Parathyroid adenoma (tissue), 2 donors: ENCODE data around the gene MYO18B.

Experiments used
- H2AFZ ChIP-seq: fragments of 300-600 bp; sonication (generic); one replicate; pipeline ENCODE4 v1.7.0; 2017; ENCODE audit warnings: antibody characterized with exemption, mild to moderate bottlenecking
- H3K27ac ChIP-seq: fragments of 300-600 bp; sonication (generic); one replicate; pipeline ENCODE4 v1.7.0; 2017
- H3K27me3 ChIP-seq: fragments of 300-600 bp; sonication (generic); one replicate; pipeline ENCODE4 v1.7.0; 2017; ENCODE audit warnings: low read length; ENCODE audit not compliant: control insufficient read depth, insufficient read depth
- H3K36me3 ChIP-seq: fragments of 300-600 bp; sonication (generic); one replicate; pipeline ENCODE4 v1.7.0; 2017; ENCODE audit warnings: low read length; ENCODE audit not compliant: control insufficient read depth, insufficient read depth
- H3K4me1 ChIP-seq: fragments of 300-600 bp; sonication (generic); one replicate; pipeline ENCODE4 v1.7.0; 2017; ENCODE audit warnings: control low read depth
- H3K4me2 ChIP-seq: fragments of 300-600 bp; sonication (generic); one replicate; pipeline ENCODE4 v1.7.0; 2017; ENCODE audit warnings: low read length
- H3K4me3 ChIP-seq: fragments of 300-600 bp; sonication (generic); one replicate; pipeline ENCODE4 v1.7.0; 2017; ENCODE audit warnings: low read depth, low read length
- H3K79me2 ChIP-seq: fragments of 300-600 bp; sonication (generic); one replicate; pipeline ENCODE4 v1.7.0; 2017; ENCODE audit warnings: control low read depth
- H3K9ac ChIP-seq: fragments of 300-600 bp; sonication (generic); one replicate; pipeline ENCODE4 v1.7.0; 2017; ENCODE audit warnings: mild to moderate bottlenecking
- H3K9me3 ChIP-seq: fragments of 300-600 bp; sonication (generic); one replicate; pipeline ENCODE4 v1.7.0; 2017; ENCODE audit warnings: low read length; ENCODE audit not compliant: control insufficient read depth
- TF ChIP-seq, protein P1 (sequence below): fragments of 300-600 bp; sonication (generic); IDR thresholded peaks from one replicate; pipeline ENCODE4 v1.7.0; 2017; ENCODE audit warnings: antibody characterized with exemption, mild to moderate bottlenecking
- donor health status: primary hyperparathyroidism.

Gene MYO18B

DNA sequence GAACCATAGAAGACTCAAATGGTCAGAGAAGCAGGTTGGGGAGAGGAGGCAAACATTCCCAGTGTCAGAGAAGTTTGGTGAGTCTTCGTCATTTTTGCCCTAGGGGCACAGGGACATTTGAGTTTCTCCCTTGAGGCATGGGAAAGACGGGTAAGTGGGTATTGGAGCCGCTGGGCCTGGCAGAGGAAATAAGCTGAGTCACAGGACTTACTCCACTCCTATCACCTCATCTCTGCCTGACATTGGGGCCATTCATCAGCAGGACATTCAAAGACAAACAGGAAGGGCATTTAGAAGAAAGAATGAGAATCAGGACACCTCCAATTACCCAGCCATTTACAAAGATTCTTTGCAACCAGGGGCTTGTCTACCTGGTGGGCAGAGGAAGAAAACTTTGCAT, 326.6 kb downstream of the MYO18B start:
- TF ChIP-seq, protein P1, sequence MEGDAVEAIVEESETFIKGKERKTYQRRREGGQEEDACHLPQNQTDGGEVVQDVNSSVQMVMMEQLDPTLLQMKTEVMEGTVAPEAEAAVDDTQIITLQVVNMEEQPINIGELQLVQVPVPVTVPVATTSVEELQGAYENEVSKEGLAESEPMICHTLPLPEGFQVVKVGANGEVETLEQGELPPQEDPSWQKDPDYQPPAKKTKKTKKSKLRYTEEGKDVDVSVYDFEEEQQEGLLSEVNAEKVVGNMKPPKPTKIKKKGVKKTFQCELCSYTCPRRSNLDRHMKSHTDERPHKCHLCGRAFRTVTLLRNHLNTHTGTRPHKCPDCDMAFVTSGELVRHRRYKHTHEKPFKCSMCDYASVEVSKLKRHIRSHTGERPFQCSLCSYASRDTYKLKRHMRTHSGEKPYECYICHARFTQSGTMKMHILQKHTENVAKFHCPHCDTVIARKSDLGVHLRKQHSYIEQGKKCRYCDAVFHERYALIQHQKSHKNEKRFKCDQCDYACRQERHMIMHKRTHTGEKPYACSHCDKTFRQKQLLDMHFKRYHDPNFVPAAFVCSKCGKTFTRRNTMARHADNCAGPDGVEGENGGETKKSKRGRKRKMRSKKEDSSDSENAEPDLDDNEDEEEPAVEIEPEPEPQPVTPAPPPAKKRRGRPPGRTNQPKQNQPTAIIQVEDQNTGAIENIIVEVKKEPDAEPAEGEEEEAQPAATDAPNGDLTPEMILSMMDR = no peak
- no peaks in the 10 kb centered on the region for H3K27me3 ChIP-seq
- no peaks in the 10 kb centered on the region for H3K79me2 ChIP-seq
- H3K9ac ChIP-seq = no peak overlapping the region
- H3K27ac ChIP-seq = no peak overlapping the region
- no peaks in the 10 kb centered on the region for H3K4me1 ChIP-seq
- no peak overlapping the region for H3K4me3 ChIP-seq
- peaks cover 4% of the 10 kb centered on the region for H3K36me3 ChIP-seq
- no peak overlapping the region for H2AFZ ChIP-seq
- no peak overlapping the region for H3K4me2 ChIP-seq
- no peaks in the 10 kb centered on the region for H3K9me3 ChIP-seq

DNA sequence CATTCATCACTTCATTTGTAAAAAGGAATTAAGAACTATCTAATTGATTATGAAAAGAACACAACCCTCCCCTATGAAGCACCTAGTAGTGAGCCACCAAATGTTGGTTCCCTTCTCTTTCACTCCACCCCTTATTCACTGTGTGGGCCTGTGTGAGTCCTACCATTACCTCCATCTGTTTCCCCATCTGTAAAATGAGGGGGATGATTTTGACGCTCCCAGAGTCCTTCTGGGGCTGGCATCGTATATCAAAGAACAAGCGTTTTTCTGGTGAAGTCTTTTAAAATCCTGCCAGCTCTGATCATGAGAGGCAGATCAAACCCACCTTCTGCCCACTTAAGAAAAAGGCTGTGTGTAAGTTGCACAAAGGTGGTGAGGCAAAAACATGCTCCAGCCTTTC, 330.6 kb downstream of the MYO18B start:
- Histone ChIP-seq H3K4me2 (no peak overlapping the region), H3K4me3 (no peak overlapping the region), H3K27me3 (no peaks in the 10 kb centered on the region), H3K79me2 (no peaks in the 10 kb centered on the region), H3K4me1 (no peaks in the 10 kb centered on the region), H3K27ac (no peak overlapping the region), H3K9ac (no peak overlapping the region), H3K36me3 (peaks cover 4% of the 10 kb centered on the region), H3K9me3 (no peaks in the 10 kb centered on the region), H2AFZ (no peak overlapping the region)
- TF ChIP-seq, protein P1 = no peak

DNA sequence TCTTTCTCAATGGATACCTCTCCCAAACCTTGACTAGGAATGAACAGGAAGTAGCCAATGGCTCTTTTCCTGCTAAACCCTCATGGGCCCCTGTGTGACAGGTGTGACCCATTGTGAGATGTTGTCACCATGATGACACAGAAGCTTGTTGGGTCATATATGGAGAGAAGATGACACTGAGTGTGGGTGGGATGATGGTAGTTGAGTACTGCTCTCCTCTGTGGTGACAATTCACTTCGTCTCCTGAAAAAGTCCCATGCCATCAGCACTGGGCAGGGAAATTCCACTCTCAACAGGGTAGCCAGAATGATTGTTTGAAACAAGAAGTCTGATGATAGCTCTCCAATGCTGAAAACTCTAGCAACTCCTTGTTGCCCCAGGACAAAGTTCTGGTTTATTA, 333.3 kb downstream of the MYO18B start:
- Histone ChIP-seq H3K79me2 (no peaks in the 10 kb centered on the region), H3K36me3 (peaks cover 4% of the 10 kb centered on the region), H2AFZ (no peak overlapping the region), H3K27me3 (no peaks in the 10 kb centered on the region), H3K9me3 (no peaks in the 10 kb centered on the region), H3K27ac (no peak overlapping the region), H3K4me2 (no peak overlapping the region), H3K9ac (no peak overlapping the region), H3K4me3 (no peak overlapping the region), H3K4me1 (no peaks in the 10 kb centered on the region)
- TF ChIP-seq, protein P1 = no peak

DNA sequence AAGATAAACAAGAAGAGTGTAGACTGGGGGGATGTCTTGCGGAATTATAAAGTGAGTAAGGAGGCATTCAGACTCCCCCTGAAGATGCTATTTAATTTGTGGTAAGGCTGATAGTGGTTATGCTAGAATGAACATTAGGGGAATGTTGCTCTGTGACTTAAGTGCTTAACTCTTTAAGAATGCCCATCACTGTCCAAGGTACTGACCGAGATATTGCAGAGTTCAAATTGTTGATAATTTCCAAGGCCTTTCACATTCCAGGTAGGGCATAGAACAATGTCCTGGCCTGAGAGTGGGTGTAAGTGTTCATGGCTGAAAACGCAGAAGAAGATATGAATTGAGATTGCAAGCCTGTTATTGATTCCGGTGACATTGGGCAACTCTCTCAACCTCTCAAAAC, 337.0 kb downstream of the MYO18B start:
- H3K9me3 ChIP-seq = no peaks in the 10 kb centered on the region
- H3K4me2 ChIP-seq = no peak overlapping the region
- H3K27me3 ChIP-seq = no peaks in the 10 kb centered on the region
- H3K79me2 ChIP-seq = no peaks in the 10 kb centered on the region
- H3K9ac ChIP-seq = no peak overlapping the region
- H3K4me1 ChIP-seq = no peaks in the 10 kb centered on the region
- H2AFZ ChIP-seq = no peak overlapping the region
- no peak overlapping the region for H3K4me3 ChIP-seq
- no peaks in the 10 kb centered on the region for H3K36me3 ChIP-seq
- H3K27ac ChIP-seq = no peak overlapping the region
- TF ChIP-seq, protein P1 = no peak
